Activated naive CD4-positive, alpha-beta T cell treated with anti-CD3 and anti-CD28 coated beads, Interleukin-2, amount 50 U/mL, for 72 hours (primary cell): ENCODE results near the gene ACOXL. TPM values are rescaled to one million over a fixed set of nuclear protein-coding genes. Genes with fewer than 3 reads are reported as not detected.

Source experiments
- ATAC-seq, 2 donors: fragments of 150-1000 bp; cut with Tn5 transposase; 2 replicates each; pipeline ENCODE4 v1.10.0; 2021; ENCODE audit warnings: mild to moderate bottlenecking in 2 of 2, moderate library complexity in 2 of 2
- DNase-seq, 2 donors: peaks; one replicate each; pipeline ENCODE4 v3.0.0; 2021 to 2022; ENCODE audit warnings: low spot score in 2 of 2
- H3K27ac Mint-ChIP-seq, 2 donors: one replicate each; pipeline ENCODE4 v1.8.0; 2022; ENCODE audit warnings: mild to moderate bottlenecking in 2 of 2, mixed read lengths in 2 of 2
- H3K36me3 Mint-ChIP-seq, 2 donors: one replicate each; pipeline ENCODE4 v1.8.0; 2022; ENCODE audit warnings: mixed read lengths in 2 of 2
- H3K9me3 Mint-ChIP-seq, 2 donors: one replicate each; pipeline ENCODE4 v1.8.0; 2022; ENCODE audit warnings: mixed read lengths in 2 of 2
- total RNA-seq, 2 donors: library from RNA; stranded (reverse); gene quantifications; one replicate each; pipeline ENCODE4 v1.2.3, GENCODE V29; 2022

ACOXL gene
- total RNA-seq, 2 donors from 2014 or later: 0.16 TPM; not detected in 1

DNA sequence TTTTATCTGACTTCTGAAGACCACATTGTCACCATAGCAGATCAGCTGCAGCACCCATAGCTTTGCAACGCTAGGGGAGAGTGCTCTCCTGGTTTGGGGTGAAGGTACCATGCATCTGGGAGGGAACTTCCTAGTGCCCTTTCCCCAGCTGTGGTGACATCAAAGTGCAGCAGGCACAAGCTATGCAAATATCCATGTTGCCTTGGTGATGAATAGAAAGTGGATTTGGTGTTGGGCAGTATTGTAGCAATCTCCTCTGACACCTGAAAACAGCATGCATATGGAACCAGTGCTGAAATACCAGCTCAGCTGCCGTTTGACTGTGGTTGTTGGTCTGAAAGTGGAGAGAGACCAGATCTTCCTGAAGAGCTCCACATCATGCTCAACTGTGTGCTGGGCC lies 425.4 kb downstream of the ACOXL start:
- DNase-seq: no peak
- Mint-ChIP-seq H3K27ac (no peak overlapping the region), H3K9me3 (no peaks in the 10 kb centered on the region), H3K36me3 (peaks cover 6 to 39% of the 10 kb centered on the region in 2 donors)
- ATAC-seq: peak; percentile 21 to 65

DNA sequence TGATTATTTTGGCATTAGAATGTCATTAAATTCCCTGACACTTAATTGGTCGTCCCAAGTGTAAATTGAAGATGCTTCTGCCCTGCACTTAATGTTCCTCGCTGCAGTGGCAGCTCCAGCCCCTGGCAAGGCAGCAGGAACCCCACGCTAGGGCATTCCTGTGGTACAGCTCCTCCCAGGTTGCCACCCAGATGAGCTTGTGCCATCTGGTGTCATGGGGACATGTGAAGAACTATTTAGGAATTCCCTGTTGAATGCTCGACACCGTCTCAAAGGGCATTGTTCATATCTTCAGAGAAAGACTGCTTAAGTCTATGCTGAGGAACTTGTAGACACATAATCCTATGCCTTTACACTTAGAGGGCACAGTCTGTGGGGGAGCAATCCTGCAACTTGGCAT lies 427.3 kb downstream of the ACOXL start:
- Mint-ChIP-seq H3K9me3 (no peaks in the 10 kb centered on the region), H3K36me3 (peaks cover 7 to 33% of the 10 kb centered on the region in 2 donors), H3K27ac (no peak overlapping the region)
- ATAC-seq: no peak
- no peak for DNase-seq

DNA sequence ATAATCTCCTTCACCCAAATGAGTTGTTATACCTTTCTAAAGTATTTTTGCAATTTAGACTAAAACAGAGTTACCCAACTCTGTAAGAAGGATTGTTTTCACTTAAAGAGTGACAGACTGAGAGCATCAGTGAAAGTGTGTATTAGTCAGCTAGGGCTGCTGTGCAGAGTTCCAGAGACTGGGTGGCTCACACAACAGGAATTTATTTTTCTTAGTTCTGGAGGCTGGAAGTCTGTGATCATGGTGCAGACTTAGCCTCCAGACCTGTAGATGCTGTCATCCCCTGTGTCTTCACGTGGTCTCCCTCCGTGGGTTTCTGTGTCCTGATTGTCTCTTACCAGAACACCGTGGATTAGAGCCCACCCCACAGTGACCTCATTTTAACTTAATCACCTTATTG lies 428.4 kb downstream of the ACOXL start:
- H3K36me3 Mint-ChIP-seq: peaks cover 16 to 38% of the 10 kb centered on the region in 2 donors

DNA sequence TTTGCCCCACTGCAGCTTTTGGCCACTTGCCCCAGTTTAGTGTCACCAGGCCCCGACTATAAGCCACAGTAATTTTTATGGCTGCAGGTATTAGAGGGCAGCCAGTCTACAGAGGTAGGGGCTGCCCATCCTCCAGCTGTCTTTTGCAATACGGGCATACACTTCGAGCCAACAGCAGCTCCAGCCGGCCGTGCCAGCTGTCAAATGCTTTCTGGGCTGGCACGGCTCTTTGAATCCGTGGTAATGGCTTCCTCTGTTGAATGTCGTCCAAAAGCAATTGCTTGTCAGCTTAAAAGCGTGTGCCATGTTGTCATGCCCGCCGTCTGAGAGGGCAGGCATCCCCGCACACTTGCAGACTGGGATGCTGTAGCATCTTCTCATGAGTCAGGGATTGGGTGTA lies 429.6 kb downstream of the ACOXL start:
- H3K9me3 Mint-ChIP-seq: no peaks in the 10 kb centered on the region
- DNase-seq (no peak), ATAC-seq (no peak)
- peaks cover 16 to 34% of the 10 kb centered on the region in 2 donors for H3K36me3 Mint-ChIP-seq
- no peak overlapping the region for H3K27ac Mint-ChIP-seq

More for the DNA sequence above, 428.4 kb downstream of the ACOXL start:
- no peak overlapping the region for H3K27ac Mint-ChIP-seq
- H3K9me3 Mint-ChIP-seq: no peaks in the 10 kb centered on the region
- DNase-seq (no peak), ATAC-seq (no peak)

DNA sequence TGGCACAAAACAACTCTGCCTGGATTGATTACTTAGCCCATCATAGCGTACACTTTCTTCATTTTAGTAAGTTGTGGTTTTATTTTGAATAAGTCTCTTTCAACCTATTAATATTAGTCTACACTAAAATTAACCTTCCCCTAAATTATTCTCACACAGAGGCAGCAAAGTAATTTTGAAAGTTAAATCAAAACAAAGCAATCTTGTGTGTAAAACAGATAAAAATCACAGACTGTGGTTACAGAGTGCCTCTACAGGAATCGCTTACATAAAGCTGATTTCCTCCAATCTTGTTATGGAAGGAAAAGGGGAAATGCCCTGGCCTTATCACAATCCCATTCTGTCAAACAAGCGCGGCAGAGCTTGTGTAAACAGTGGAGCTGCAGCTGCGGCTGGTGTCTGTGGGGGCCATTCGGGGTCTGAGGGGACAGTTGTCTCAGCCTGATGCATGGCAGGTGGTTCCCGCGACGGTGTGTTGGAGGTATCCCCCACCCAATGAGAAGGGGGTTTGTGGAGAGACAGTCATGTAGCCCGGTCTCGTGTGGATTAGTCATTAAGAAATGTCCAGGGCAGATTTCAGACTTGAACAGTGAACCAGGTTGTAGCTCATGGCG lies 430.5 kb downstream of the ACOXL start:
- ATAC-seq: peak; percentile 62 to 71
- no peak for DNase-seq
- Mint-ChIP-seq H3K27ac (no peak overlapping the region), H3K36me3 (peaks cover 16 to 34% of the 10 kb centered on the region in 2 donors), H3K9me3 (no peaks in the 10 kb centered on the region)

GRCh38 chr2:111164078-111164477 lies 431.7 kb downstream of the ACOXL start:
- Mint-ChIP-seq H3K27ac (no peak overlapping the region), H3K9me3 (no peaks in the 10 kb centered on the region), H3K36me3 (peaks cover 16 to 30% of the 10 kb centered on the region in 2 donors)
- DNase-seq: no peak
- no peak for ATAC-seq

DNA sequence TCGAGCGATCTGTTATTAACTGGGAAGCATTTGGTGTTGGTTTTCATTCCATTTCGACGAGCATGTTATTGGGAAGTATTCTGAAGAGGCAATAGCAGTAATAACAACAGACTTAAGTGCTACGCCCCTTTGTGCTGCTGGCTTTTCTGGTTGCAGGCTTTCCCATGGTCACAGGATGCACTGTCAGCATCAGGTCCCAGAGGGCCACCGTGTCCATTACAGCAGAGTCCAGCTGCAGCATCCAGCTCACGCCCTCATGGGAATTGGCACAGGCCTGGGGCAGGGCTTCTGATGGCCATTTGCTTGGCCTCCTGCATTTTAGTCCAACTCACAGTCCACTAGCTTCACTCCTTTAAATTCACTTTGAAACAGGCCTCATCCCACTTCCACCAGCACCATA lies 432.7 kb downstream of the ACOXL start:
- Mint-ChIP-seq H3K9me3 (no peaks in the 10 kb centered on the region), H3K27ac (no peak overlapping the region), H3K36me3 (peaks cover 16 to 25% of the 10 kb centered on the region in 2 donors)
- ATAC-seq: no peak
- no peak for DNase-seq

DNA sequence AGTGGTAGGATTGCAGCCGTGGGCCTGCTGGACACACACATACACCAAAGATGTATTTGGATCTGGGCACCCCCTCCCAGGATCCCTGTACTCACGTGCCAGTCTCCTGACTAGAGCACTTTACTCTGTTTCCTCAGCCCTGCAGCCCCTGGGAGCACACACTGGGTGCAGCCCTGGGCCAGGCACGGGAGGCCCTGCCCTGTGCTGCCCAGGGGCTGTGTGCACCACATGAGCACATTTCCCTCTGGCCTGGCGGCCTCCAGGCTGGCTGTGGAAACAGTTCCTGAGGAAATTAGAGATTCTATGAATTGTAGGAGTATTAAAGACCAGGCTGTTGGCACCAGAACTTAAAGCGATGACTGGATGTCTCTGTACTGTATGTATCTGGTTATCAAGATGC lies 433.7 kb downstream of the ACOXL start:
- ATAC-seq (no peak), DNase-seq (no peak)
- Mint-ChIP-seq H3K27ac (no peak overlapping the region), H3K9me3 (no peaks in the 10 kb centered on the region), H3K36me3 (peaks cover 16 to 21% of the 10 kb centered on the region in 2 donors)

DNA sequence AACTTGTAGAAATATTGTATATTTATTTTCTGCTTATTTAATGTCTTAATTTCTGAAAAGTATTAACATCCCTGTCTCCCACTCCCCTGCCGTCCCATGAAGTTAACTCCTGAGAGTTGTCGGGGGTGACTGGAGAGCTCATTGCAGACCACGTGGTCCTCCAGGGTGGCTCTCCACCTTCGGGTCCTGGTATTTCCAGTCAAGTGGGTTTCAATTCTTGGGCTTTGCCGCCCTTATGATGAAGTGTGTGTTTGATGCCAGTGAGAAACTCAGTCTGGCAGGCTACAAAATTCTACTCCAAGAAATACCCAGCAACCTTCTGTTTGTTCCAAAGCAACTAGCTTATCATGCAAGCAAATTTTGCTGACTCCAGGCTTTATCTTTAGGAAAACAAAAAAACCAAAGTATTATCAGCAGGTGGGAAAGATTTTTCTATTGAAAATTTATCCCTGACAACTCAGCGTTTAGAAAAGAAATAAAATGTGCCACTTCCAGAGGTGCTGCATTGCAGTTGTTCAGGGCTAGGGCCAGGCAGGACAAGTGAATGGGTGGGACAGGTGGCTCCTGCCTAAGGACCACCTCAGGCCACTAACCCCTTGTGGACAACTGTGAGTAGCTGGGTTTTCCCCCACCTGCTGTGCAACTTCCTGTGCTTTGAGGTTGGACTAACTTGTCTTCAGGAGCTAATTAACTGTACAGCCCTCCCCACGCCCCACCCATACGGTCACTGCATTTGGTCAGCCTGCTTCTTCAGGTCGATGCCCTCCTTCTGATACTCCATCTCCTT lies 434.9 kb downstream of the ACOXL start:
- no peak overlapping the region for H3K27ac Mint-ChIP-seq
- peaks cover 15 to 16% of the 10 kb centered on the region in 2 donors for H3K36me3 Mint-ChIP-seq
- no peak for DNase-seq
- no peaks in the 10 kb centered on the region for H3K9me3 Mint-ChIP-seq
- ATAC-seq: no peak

- Mint-ChIP-seq H3K9me3 (no peaks in the 10 kb centered on the region), H3K27ac (no peak overlapping the region)
These were observed 435.4 kb downstream of the ACOXL start for GRCh38 chr2:111167863-111168162.

More at GRCh38 chr2:111167863-111168162, 435.4 kb downstream of the ACOXL start:
- peaks cover 11 to 15% of the 10 kb centered on the region in 2 donors for H3K36me3 Mint-ChIP-seq
- no peak for ATAC-seq
- no peak for DNase-seq

Other genes starting within 250 kb of the ACOXL start
- gene RGPD6, start 155.4 kb upstream of the ACOXL start, total RNA-seq: 10 to 100 TPM; 14.0 to 23.0 TPM
- 100 to 1,000 TPM in 1 of 2 donors, 10 to 100 TPM in 1; 94.7 to 143 TPM for gene BUB1, start 54.5 kb upstream of the ACOXL start, total RNA-seq